MM.1S (cell line): ENCODE results near the gene GUCY1B1.

Experiments used
- DNase-seq: peaks from one replicate; pipeline ENCODE4 v3.0.0-alpha.2; 2015
- H2AFZ ChIP-seq: fragments of 300-600 bp; sonication (generic); 2 replicates; pipeline ENCODE4 v1.6.0; 2016; ENCODE audit warnings: antibody characterized with exemption, low read length
- H3F3A ChIP-seq: fragments of 300-600 bp; sonication (generic); 2 replicates; pipeline ENCODE4 v1.6.1; 2016; ENCODE audit warnings: mild to moderate bottlenecking, antibody characterized with exemption, low read length, moderate library complexity, mixed read lengths; ENCODE audit not compliant: insufficient read depth
- H3K27ac ChIP-seq: fragments of 300-600 bp; sonication (generic); 2 replicates; pipeline ENCODE4 v1.5.1; 2016; ENCODE audit warnings: mild to moderate bottlenecking, low read length
- H3K27me3 ChIP-seq: fragments of 300-600 bp; sonication (generic); replicated peaks from 2 replicates; pipeline ENCODE4 v1.6.0; 2016; ENCODE audit warnings: low read length; ENCODE audit not compliant: insufficient read depth
- H3K36me3 ChIP-seq: fragments of 300-600 bp; sonication (generic); replicated peaks from 2 replicates; pipeline ENCODE4 v1.6.1; 2016; ENCODE audit warnings: mild to moderate bottlenecking, low read length, mixed read lengths; ENCODE audit not compliant: insufficient read depth
- H3K4me1 ChIP-seq: fragments of 300-600 bp; sonication (generic); 2 replicates; pipeline ENCODE4 v1.6.1; 2016; ENCODE audit warnings: low read length, mixed read lengths
- H3K4me2 ChIP-seq: fragments of 300-600 bp; sonication (generic); 2 replicates; pipeline ENCODE4 v1.6.0; 2016; ENCODE audit warnings: low read depth, low read length
- H3K4me3 ChIP-seq: fragments of 300-600 bp; sonication (generic); 2 replicates; pipeline ENCODE4 v1.5.1; 2016; ENCODE audit warnings: low read length, mixed read lengths
- H3K79me2 ChIP-seq: fragments of 300-600 bp; sonication (generic); 2 replicates; pipeline ENCODE4 v1.6.1; 2016; ENCODE audit warnings: mixed run types, low read length, mixed read lengths
- H3K9ac ChIP-seq: fragments of 300-600 bp; sonication (generic); 2 replicates; pipeline ENCODE4 v1.6.1; 2016; ENCODE audit warnings: low read length, mixed read lengths
- H3K9me2 ChIP-seq: fragments of 300-600 bp; sonication (generic); replicated peaks from 2 replicates; pipeline ENCODE4 v1.6.1; 2016; ENCODE audit warnings: mild to moderate bottlenecking, low read length, mixed read lengths; ENCODE audit not compliant: insufficient read depth
- H3K9me3 ChIP-seq: fragments of 300-600 bp; sonication (generic); replicated peaks from 2 replicates; pipeline ENCODE4 v1.6.1; 2016; ENCODE audit warnings: mild to moderate bottlenecking, low read length, mixed read lengths; ENCODE audit not compliant: insufficient read depth
- H4K20me1 ChIP-seq: fragments of 300-600 bp; sonication (generic); 2 replicates; pipeline ENCODE4 v1.6.1; 2016; ENCODE audit warnings: mild to moderate bottlenecking, low read length, moderate library complexity, mixed read lengths; ENCODE audit not compliant: insufficient read depth
- CTCF ChIP-seq: fragments of 300-600 bp; sonication (generic); IDR thresholded peaks from 2 replicates; pipeline ENCODE4 v1.5.1; 2016; ENCODE audit warnings: antibody characterized with exemption, low read length, mixed read lengths
- EZH2 ChIP-seq: fragments of 300-600 bp; sonication (generic); optimal IDR thresholded peaks from 2 replicates; pipeline ENCODE3; 2017; ENCODE audit warnings: low read depth, mild to moderate bottlenecking, antibody characterized with exemption, low read length, mixed read lengths
- EZH2phosphoT487 ChIP-seq: fragments of 300-600 bp; sonication (generic); IDR thresholded peaks from 2 replicates; pipeline ENCODE4 v1.6.1; 2018; ENCODE audit warnings: antibody characterized with exemption, low read length

Gene GUCY1B1

GRCh38 chr4:155855897-155856296 lies 97.1 kb downstream of the GUCY1B1 start:
- H3K36me3 ChIP-seq, result no peaks in the 10 kb centered on the region
- H3K9me2 ChIP-seq, result no peaks in the 10 kb centered on the region
- no peaks in the 10 kb centered on the region for H4K20me1 ChIP-seq

More at GRCh38 chr4:155855897-155856296, 97.1 kb downstream of the GUCY1B1 start:
- H3K4me1 ChIP-seq, result peaks cover 6% of the 10 kb centered on the region; the same call in 1 of the 2 replicates
- no peaks in the 10 kb centered on the region for H3F3A ChIP-seq
- H3K79me2 ChIP-seq, result no peaks in the 10 kb centered on the region
- no peaks in the 10 kb centered on the region for H3K9me3 ChIP-seq
- no peaks in the 10 kb centered on the region for H3K27me3 ChIP-seq
- no peak overlapping the region for H3K4me3 ChIP-seq
- no peak overlapping the region for H3K4me2 ChIP-seq
- no peak for DNase-seq
- H2AFZ ChIP-seq, result no peak overlapping the region
- TF ChIP-seq EZH2phosphoT487 (no peak), CTCF (no peak), EZH2 (no peak)
- H3K27ac ChIP-seq, result no peak overlapping the region
- H3K9ac ChIP-seq, result no peak overlapping the region
